Liver (tissue), 9 donors: Measurements from ENCODE around the gene GMEB1. TPM values are rescaled to one million over a fixed set of nuclear protein-coding genes. Genes with fewer than 3 reads are reported as not detected.

Source experiments
- DNase-seq: peaks from one replicate; pipeline ENCODE4 v3.0.0-alpha.2; 2017; ENCODE audit warnings: low spot score
- H3K27ac ChIP-seq, 2 donors: one replicate each; pipeline ENCODE4 v1.7.0; 2013; ENCODE audit warnings: inconsistent platforms in 2 of 2, low read length in 2 of 2, control low read depth in 1 of 2, low read depth in 1 of 2, mild to moderate bottlenecking in 1 of 2
- H3K27me3 ChIP-seq, 4 donors: one replicate each; pipeline versions ENCODE4 v1.6.1 to v1.7.0; 2013; ENCODE audit warnings: low read length in 3 of 4, inconsistent platforms in 1 of 4, mild to moderate bottlenecking in 1 of 4, moderate library complexity in 1 of 4; ENCODE audit not compliant: control insufficient read depth in 4 of 4, insufficient read depth in 4 of 4
- H3K36me3 ChIP-seq, 4 donors: one replicate each; pipeline versions ENCODE4 v1.6.1 to v1.7.0; 2013; ENCODE audit warnings: low read length in 3 of 4, mild to moderate bottlenecking in 3 of 4, low read depth in 1 of 4, moderate library complexity in 1 of 4; ENCODE audit not compliant: control insufficient read depth in 4 of 4, insufficient read depth in 3 of 4
- H3K4me1 ChIP-seq, 4 donors: one replicate each; pipeline versions ENCODE4 v1.6.1 to v1.7.0; 2013; ENCODE audit warnings: low read length in 3 of 4, mild to moderate bottlenecking in 3 of 4, moderate library complexity in 1 of 4; ENCODE audit not compliant: control insufficient read depth in 4 of 4, insufficient read depth in 4 of 4
- H3K4me3 ChIP-seq, 3 donors: one replicate each; pipeline versions ENCODE4 v1.6.1 to v1.7.0; 2013; ENCODE audit warnings: low read length in 3 of 3, control low read depth in 1 of 3, low read depth in 1 of 3, mild to moderate bottlenecking in 1 of 3
- H3K9ac ChIP-seq, 2 donors: one replicate each; pipeline ENCODE4 v1.7.0; 2013; ENCODE audit warnings: low read length in 2 of 2, mild to moderate bottlenecking in 2 of 2, moderate library complexity in 2 of 2, control low read depth in 1 of 2, low read depth in 1 of 2
- H3K9me3 ChIP-seq, 4 donors: one replicate each; pipeline versions ENCODE4 v1.6.1 to v1.7.0; 2013; ENCODE audit warnings: low read length in 3 of 4; ENCODE audit not compliant: control insufficient read depth in 4 of 4
- EGR1 ChIP-seq, 2 donors: IDR thresholded peaks; 2 replicates each; pipeline ENCODE4 v1.6.1; 2016 to 2018; ENCODE audit warnings: antibody characterized with exemption in 2 of 2, low read depth in 2 of 2
- FOXA1 ChIP-seq: IDR thresholded peaks from 2 replicates; pipeline ENCODE4 v1.6.1; 2016; ENCODE audit warnings: antibody characterized with exemption
- FOXA2 ChIP-seq: IDR thresholded peaks from 2 replicates; pipeline ENCODE4 v1.6.1; 2016; ENCODE audit warnings: antibody characterized with exemption
- GABPA ChIP-seq, 2 donors: IDR thresholded peaks in 1 of 2; conservative IDR thresholded peaks in 1 of 2; 2 replicates each; pipeline ENCODE4 v1.6.1; 2016; ENCODE audit warnings: antibody characterized with exemption in 2 of 2, mild to moderate bottlenecking in 1 of 2, moderate library complexity in 1 of 2
- HNF4A ChIP-seq, 2 donors: conservative IDR thresholded peaks; 2 replicates each; pipeline ENCODE4 v1.6.1; 2016; ENCODE audit warnings: antibody characterized with exemption in 2 of 2, mild to moderate bottlenecking in 2 of 2
- HNF4G ChIP-seq: IDR thresholded peaks from 2 replicates; pipeline ENCODE4 v1.6.1; 2016; ENCODE audit warnings: antibody characterized with exemption
- JUND ChIP-seq, 2 donors: IDR thresholded peaks; 2 replicates each; pipeline ENCODE4 v1.6.1; 2016; ENCODE audit warnings: antibody characterized with exemption in 2 of 2
- NR2F2 ChIP-seq: IDR thresholded peaks from 2 replicates; pipeline ENCODE4 v1.6.1; 2016; ENCODE audit warnings: antibody characterized with exemption
- RAD21 ChIP-seq, 2 donors: IDR thresholded peaks; 2 replicates each; pipeline ENCODE4 v1.6.1; 2016; ENCODE audit warnings: antibody characterized with exemption in 2 of 2, mild to moderate bottlenecking in 2 of 2
- RXRA ChIP-seq, 2 donors: IDR thresholded peaks; 2 replicates each; pipeline ENCODE4 v1.6.1; 2017 to 2018; ENCODE audit warnings: antibody characterized with exemption in 2 of 2, mild to moderate bottlenecking in 1 of 2
- SP1 ChIP-seq: IDR thresholded peaks from 2 replicates; pipeline ENCODE4 v1.6.1; 2018; ENCODE audit warnings: antibody characterized with exemption, mild to moderate bottlenecking
- TAF1 ChIP-seq: conservative IDR thresholded peaks from 2 replicates; pipeline ENCODE4 v1.6.1; 2016; ENCODE audit warnings: antibody characterized with exemption, mild to moderate bottlenecking
- YY1 ChIP-seq: IDR thresholded peaks from 2 replicates; pipeline ENCODE4 v1.6.1; 2016; ENCODE audit warnings: antibody characterized with exemption, mild to moderate bottlenecking
- WGBS: extraction: QIAGEN DNeasy Blood & Tissue Kit; methylation state at CpG from one replicate; pipeline ENCODE4 v1.1.7; 2013; 5-methylcytosine and 5-hydroxymethylcytosine counted together
- polyA plus RNA-seq, 2 donors: library from polyadenylated mRNA; stranded (reverse) in 1 of 2; unstranded in 1 of 2; fragments of 200-250 nt in 1 of 2; fragments of >200 nt in 1 of 2; fragmentation: Nextera tagmentation in 1 of 2; extraction: Ambion mirVana in 1 of 2; gene quantifications; one replicate each; pipeline versions ENCODE4 v1.2.1 to v1.2.3, GENCODE V29; 2013 to 2015
- total RNA-seq, 2 donors: library from RNA; depleted of rRNA; stranded (reverse); fragments of >200 nt; gene quantifications; one replicate each; pipeline ENCODE4 v1.2.3, GENCODE V29; 2014
- TF ChIP-seq, protein P1 (sequence below): IDR thresholded peaks from 2 replicates; pipeline ENCODE4 v1.6.1; 2016; ENCODE audit warnings: antibody characterized with exemption
- TF ChIP-seq, protein P2 (sequence below): IDR thresholded peaks from 2 replicates; pipeline ENCODE4 v1.6.1; 2016; ENCODE audit warnings: antibody characterized with exemption, mild to moderate bottlenecking
- TF ChIP-seq, protein P3 (sequence below): IDR thresholded peaks from 2 replicates; pipeline ENCODE4 v1.6.1; 2016; ENCODE audit warnings: antibody characterized with exemption
- TF ChIP-seq, protein P4 (sequence below): IDR thresholded peaks from 2 replicates; pipeline ENCODE4 v1.6.1; 2016; ENCODE audit warnings: antibody characterized with exemption
- TF ChIP-seq, protein P5 (sequence below): fragments of 150-350 bp; IDR thresholded peaks from 2 replicates; pipeline ENCODE4 v1.5.1; 2017; ENCODE audit warnings: improper control_type of control experiment, low read depth, low read length; ENCODE audit not compliant: missing input control
- donor health status: healthy.
- donor health status: healthy.
- donor health status: healthy.
- donor health status: healthy.
- donor health status: healthy.

The GMEB1 gene
- total and polyA plus RNA-seq, 4 donors = 1.8 to 6.1 (median 3.8) TPM

DNA sequence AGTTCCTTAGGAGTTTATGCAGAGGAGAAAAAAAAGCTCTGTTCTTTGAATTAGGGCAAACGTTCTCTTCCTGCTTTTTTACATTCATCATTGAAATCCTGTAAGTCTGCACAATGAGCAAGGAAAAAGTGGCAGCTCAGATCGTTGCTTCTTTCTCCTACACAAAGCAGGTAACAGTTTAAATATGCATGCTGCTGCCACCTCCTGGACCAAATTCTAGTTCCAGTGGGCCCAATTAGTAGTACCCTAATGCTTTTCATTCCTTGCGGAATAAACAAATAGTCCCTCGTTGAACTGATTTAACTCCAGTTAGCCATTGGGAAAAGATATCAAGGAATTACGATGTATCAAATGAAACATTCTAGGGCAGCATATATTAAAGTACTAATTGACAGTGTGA is 88.3 kb downstream of the GMEB1 start (continued):
- TF ChIP-seq HNF4G = no peak

DNA sequence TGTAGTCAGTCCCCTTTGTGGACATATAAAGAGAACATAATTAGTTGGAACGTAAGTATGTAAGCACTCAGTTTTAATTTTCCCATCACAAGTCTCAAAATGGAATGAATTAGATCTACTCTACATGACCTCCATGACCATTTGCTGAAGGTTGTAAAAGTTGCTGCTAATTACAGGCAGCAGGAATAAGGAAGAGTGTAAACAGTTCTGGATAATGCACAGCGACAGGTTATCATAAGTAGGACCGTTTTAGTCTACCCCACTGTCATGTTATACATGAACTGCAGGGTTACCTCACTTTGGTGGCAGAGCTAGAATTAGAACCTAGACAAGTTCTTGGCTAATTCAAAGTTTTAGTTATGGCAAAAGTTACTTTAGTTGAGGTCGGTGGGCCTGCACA is 89.8 kb downstream of the GMEB1 start:
- 87% methylated on average over 4 of the region's 4 CpGs for WGBS
- H3K9ac ChIP-seq = no peak overlapping the region
- H3K27me3 ChIP-seq = no peaks in the 10 kb centered on the region
- H3K4me1 ChIP-seq = peaks cover 4 to 26% (median 12%) of the 10 kb centered on the region in 4 donors
- no peak overlapping the region for H3K27ac ChIP-seq
- no peaks in the 10 kb centered on the region for H3K9me3 ChIP-seq
- DNase-seq = no peak
- TF ChIP-seq HNF4G (no peak), RAD21 (IDR thresholded peaks at IDR 0.05) (no peak), EGR1 (IDR thresholded peaks at IDR 0.05; ENCODE audit: low read depth in 2 of 2) (no peak), HNF4A (conservative IDR thresholded peaks at IDR 0.05) (no peak), YY1 (no peak)
- TF ChIP-seq, protein P1, sequence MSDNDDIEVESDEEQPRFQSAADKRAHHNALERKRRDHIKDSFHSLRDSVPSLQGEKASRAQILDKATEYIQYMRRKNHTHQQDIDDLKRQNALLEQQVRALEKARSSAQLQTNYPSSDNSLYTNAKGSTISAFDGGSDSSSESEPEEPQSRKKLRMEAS = no peak
- H3K36me3 ChIP-seq = peaks cover 0 to 13% (median 7%) of the 10 kb centered on the region in 4 donors
- no peak overlapping the region for H3K4me3 ChIP-seq

DNA sequence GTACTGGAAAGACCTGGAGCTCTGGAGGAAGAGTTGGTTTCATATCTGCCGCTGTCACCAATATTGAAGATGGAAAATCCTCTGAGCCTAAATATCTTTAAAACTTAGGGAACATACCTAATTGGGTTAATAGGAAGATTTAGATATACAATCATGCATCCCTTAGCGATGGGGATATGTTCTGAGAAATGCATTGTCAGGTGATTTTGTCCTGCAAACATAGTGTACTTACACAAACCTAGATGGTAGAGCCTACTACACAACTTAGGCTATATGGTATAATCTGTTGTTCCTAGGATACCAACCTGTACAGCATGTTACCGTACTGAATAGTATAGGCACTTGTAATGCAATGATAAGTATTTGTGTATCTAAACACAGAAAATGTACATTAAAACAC is 90.7 kb downstream of the GMEB1 start:
- no peak for DNase-seq
- Histone ChIP-seq H3K27ac (no peak overlapping the region), H3K9me3 (no peaks in the 10 kb centered on the region), H3K4me3 (no peak overlapping the region), H3K27me3 (no peaks in the 10 kb centered on the region), H3K4me1 (peaks cover 4 to 26% (median 11%) of the 10 kb centered on the region in 4 donors), H3K36me3 (peaks cover 0 to 10% (median 7%) of the 10 kb centered on the region in 4 donors), H3K9ac (no peak overlapping the region)
- 98% methylated on average over 3 of the region's 3 CpGs for WGBS
- TF ChIP-seq EGR1 (IDR thresholded peaks at IDR 0.05; ENCODE audit: low read depth in 2 of 2) (no peak), SP1 (no peak), TAF1 (no peak), JUND (IDR thresholded peaks at IDR 0.05) (no peak), GABPA (IDR thresholded peaks at IDR 0.05 in 1 of 2, conservative IDR thresholded peaks at IDR 0.05 in 1 of 2) (no peak), YY1 (no peak), HNF4G (no peak), RXRA (IDR thresholded peaks at IDR 0.05) (no peak), FOXA2 (no peak), NR2F2 (no peak), FOXA1 (no peak), RAD21 (IDR thresholded peaks at IDR 0.05) (no peak), HNF4A (conservative IDR thresholded peaks at IDR 0.05) (no peak)
- TF ChIP-seq, protein P1 = no peak
- TF ChIP-seq, protein P2, sequence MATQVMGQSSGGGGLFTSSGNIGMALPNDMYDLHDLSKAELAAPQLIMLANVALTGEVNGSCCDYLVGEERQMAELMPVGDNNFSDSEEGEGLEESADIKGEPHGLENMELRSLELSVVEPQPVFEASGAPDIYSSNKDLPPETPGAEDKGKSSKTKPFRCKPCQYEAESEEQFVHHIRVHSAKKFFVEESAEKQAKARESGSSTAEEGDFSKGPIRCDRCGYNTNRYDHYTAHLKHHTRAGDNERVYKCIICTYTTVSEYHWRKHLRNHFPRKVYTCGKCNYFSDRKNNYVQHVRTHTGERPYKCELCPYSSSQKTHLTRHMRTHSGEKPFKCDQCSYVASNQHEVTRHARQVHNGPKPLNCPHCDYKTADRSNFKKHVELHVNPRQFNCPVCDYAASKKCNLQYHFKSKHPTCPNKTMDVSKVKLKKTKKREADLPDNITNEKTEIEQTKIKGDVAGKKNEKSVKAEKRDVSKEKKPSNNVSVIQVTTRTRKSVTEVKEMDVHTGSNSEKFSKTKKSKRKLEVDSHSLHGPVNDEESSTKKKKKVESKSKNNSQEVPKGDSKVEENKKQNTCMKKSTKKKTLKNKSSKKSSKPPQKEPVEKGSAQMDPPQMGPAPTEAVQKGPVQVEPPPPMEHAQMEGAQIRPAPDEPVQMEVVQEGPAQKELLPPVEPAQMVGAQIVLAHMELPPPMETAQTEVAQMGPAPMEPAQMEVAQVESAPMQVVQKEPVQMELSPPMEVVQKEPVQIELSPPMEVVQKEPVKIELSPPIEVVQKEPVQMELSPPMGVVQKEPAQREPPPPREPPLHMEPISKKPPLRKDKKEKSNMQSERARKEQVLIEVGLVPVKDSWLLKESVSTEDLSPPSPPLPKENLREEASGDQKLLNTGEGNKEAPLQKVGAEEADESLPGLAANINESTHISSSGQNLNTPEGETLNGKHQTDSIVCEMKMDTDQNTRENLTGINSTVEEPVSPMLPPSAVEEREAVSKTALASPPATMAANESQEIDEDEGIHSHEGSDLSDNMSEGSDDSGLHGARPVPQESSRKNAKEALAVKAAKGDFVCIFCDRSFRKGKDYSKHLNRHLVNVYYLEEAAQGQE = no peak
- TF ChIP-seq, protein P3, sequence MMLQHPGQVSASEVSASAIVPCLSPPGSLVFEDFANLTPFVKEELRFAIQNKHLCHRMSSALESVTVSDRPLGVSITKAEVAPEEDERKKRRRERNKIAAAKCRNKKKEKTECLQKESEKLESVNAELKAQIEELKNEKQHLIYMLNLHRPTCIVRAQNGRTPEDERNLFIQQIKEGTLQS = no peak
- TF ChIP-seq, protein P4, sequence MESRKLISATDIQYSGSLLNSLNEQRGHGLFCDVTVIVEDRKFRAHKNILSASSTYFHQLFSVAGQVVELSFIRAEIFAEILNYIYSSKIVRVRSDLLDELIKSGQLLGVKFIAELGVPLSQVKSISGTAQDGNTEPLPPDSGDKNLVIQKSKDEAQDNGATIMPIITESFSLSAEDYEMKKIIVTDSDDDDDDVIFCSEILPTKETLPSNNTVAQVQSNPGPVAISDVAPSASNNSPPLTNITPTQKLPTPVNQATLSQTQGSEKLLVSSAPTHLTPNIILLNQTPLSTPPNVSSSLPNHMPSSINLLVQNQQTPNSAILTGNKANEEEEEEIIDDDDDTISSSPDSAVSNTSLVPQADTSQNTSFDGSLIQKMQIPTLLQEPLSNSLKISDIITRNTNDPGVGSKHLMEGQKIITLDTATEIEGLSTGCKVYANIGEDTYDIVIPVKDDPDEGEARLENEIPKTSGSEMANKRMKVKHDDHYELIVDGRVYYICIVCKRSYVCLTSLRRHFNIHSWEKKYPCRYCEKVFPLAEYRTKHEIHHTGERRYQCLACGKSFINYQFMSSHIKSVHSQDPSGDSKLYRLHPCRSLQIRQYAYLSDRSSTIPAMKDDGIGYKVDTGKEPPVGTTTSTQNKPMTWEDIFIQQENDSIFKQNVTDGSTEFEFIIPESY = no peak
- TF ChIP-seq, protein P5, sequence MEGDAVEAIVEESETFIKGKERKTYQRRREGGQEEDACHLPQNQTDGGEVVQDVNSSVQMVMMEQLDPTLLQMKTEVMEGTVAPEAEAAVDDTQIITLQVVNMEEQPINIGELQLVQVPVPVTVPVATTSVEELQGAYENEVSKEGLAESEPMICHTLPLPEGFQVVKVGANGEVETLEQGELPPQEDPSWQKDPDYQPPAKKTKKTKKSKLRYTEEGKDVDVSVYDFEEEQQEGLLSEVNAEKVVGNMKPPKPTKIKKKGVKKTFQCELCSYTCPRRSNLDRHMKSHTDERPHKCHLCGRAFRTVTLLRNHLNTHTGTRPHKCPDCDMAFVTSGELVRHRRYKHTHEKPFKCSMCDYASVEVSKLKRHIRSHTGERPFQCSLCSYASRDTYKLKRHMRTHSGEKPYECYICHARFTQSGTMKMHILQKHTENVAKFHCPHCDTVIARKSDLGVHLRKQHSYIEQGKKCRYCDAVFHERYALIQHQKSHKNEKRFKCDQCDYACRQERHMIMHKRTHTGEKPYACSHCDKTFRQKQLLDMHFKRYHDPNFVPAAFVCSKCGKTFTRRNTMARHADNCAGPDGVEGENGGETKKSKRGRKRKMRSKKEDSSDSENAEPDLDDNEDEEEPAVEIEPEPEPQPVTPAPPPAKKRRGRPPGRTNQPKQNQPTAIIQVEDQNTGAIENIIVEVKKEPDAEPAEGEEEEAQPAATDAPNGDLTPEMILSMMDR = no peak
